ENCODE measurements around the gene CDCP2.

CDCP2 gene

DNA sequence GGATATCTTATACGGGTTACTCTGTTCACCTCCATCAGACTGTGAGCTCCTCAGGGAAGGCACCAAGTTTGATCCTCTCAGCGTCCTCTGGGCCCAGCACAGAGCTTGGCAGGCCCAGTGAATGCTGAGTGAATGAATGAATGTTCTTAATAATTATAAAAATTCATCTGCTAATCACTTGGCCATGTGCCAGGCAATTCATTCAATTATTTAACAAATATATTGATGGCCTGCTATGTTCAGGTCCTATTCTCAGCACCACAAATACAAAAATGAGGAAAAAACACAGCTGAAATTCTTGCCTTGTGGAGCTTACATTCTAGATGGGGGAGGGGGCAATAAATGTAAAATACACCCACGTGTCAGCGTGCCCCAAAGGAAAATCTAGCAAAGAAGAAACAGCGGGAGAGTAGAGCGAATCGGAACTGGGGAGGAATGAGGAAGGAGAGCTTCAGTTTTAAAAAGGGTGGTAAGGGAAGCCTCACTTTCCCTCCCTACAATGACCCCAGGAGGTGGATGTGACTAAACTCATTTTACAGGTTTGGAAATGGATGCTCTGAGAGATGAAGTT is 15.8 kb downstream of the CDCP2 start:
- no peak for DNase-seq (ENCODE audit: low spot score)

DNA sequence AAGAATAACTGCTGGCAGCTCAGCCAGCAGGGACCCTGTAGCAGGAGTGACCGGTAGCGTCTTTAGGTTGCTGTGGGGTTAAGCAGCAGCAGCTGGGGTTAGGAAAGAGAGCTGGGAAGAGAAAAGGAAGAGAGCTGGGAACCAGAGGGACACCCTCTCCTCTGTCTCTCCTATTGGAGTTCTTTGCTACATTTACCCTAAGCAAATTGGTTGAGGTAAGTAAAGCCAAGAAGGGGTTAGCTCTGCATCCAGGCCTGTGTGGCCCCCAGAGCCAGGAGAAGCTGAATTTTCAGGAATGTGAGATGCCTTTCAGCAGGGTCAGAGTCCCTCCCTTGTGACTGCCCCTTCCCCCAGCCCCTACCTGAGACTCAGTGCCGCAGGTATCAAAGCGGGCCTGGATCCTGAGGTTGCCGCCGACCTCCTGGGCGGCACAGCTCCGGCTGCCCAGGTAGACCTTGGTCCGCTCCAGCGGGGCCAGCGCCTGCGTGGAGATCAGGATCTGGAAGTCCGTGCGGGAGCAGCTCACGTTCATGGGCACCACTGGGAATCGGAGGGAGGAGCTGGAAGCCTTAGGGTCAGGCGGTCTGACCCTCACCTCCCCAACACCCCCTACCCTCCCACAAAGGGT is 16.4 kb downstream of the CDCP2 start:
- DNase-seq (ENCODE audit: low spot score) = no peak

DNA sequence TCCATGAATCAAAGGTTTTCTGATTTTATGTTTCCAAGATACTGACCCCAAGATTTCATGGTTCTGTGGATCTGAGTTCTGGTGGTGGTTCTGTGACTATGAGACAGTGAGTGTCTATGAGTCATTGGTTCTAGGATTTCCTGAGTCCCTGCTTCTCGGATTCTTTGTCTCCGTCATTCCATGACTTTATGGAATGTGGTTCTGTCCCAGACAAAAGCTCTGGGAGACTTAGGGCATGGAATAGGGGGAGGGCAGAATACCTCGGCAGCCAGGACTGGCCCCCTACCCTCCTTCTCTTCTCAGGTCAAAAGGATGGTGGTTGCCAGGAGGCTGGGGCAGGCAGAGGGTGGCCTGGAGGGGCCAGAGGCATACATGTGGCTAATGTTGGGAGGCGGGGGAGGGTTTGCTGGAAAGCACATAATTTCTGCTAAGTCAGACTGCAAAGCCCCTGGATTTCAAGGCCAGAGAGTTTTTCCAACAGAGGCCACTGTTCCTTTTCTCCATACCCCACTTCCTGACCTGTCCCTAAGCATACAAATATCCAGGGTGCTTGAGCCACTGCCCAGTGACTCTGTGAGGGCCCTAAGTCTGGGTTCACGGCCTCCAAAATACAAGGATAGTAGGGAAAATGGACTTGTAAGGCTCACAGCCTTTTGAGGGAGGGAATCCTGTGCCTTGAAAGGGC is 17.2 kb downstream of the CDCP2 start:
- DNase-seq (ENCODE audit: low spot score) = no peak

DNA sequence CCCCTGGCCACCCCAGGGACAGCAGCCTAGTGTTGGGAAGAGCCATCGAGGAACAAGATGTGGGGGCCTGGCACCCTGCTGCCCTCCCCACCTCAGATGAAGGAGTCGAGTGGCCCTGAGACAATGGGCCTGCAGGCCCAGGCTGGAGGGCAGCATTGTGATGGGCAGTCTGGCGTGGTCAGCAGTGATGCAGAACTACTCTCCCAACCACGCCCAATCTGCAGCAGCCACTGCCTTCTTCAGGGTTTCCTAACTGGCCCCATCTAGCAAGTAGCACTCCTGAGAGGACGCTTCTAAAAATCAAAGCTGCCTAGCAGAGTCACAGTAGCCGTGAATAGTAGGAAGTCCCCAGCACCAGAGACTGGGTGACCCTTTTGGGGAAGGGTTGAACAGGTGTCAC is 18.5 kb downstream of the CDCP2 start:
- DNase-seq (ENCODE audit: low spot score) = no peak

DNA sequence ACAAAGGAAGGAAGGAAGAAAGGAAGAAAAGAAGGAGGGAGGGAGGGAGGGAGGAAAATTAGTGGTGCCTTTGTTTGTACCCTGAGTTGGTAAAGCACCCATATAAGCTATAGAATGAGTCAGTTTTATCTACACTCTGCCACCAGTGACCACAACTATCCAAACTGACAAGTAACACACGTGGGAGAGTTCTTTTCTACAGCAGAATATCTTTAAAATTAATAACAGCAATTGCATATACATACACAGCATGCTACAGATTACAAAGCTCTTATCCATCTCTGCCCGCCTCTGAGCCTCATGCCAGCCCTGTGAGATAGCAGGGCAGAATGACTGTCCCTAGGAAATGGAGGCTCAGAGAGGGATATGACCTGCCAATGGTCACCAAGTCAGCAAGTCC is 20.3 kb downstream of the CDCP2 start:
- no peak for DNase-seq (ENCODE audit: low spot score)

DNA sequence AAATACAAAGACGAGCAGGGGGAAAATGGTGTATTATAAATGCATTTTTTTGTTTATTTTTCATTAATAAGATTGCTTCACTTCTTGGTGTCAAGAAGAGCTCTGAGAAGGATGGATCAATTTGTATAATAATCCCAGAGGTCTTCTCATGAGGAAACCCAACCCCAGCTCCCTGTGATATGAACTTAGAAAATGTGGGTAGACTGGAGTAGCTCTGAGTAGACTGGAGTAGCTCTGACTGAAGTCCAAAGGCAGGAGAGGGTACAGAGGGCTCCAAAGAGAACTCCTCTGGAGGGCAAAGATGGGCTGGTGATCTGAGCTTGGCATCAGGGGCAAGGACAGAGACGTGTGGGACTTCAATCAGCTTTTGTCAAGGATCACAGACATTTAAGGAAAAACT is 21.4 kb downstream of the CDCP2 start:
- DNase-seq (ENCODE audit: low spot score) = no peak

DNA sequence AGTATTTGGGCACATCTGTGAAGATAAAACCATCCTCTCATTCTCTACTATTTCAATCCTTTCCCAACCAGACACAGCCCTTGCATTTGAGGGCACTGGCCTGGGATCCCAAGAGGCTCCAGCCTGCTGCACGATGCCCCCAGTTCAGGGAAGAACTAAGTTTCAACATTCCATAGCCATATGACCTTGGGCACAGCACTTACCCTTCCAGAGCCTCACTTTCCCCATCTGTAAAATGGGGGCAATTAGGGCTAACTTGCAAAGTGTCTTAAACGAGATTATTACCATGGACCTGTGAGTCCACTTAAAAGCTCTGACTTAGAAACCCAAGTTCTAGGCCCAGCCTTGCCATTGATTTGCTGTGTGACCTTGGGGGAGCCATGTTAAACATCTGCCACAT is 22.9 kb downstream of the CDCP2 start:
- no peak for DNase-seq (ENCODE audit: low spot score)

DNA sequence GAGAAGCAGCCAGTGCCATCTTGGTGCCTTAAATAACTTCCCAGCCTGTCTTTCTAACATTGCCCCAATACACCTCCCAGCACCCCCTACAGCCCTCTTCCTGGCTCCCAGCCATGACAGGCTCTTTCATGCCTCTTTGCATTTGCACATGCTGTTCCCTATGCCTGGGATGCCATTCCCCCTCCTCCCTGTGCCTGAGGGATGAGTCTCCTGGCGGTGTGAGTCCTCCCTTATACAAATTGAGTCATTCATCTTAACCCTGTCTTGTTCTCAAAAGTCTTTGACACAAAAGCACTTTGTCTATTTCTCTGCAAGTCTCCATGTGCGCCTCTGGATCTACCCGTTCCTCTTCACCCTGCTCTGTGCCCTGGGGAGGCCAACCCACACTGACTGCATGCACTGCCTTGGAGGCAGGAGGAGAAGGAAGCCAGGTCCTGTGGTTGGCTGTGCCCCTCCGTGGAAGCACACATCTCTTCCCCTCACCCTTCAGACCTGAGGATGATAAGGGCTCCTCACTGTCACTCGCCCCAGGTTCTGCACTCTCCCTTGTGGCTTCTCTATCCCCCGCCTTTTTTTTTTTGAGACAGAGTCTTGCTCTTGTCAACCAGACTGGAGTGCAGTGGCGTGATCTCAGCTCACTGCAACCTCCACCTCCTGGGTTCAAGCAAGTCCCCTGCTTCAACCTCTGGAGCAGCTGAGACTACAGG is 25.1 kb downstream of the CDCP2 start:
- no peak for DNase-seq (ENCODE audit: low spot score)

DNA sequence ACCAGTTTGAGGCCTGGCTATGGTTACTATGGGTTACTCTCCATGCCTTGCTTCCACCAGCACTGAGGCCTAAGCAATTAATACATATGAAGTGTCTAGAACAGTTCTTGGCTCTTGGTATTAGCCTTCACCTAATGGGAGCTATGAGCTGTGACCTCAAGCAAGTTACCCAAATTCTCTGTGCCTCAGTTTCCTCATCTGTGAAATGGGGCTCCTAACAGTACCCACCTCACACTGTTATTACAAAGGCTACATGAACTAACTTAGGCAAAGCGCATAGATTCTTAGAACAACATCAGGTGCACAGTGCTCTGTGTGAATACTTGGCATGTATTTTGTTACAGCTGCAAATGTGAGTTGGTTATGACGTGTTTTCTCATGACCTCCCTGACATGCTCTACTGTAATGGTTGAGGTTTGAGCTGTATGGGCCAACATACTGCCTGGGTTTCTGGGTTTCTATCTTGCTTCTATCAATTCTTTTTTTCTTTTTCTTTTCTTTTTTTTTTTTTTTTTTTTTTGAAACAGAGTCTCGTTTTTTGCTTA is 26.5 kb downstream of the CDCP2 start:
- DNase-seq (ENCODE audit: low spot score) = no peak

DNA sequence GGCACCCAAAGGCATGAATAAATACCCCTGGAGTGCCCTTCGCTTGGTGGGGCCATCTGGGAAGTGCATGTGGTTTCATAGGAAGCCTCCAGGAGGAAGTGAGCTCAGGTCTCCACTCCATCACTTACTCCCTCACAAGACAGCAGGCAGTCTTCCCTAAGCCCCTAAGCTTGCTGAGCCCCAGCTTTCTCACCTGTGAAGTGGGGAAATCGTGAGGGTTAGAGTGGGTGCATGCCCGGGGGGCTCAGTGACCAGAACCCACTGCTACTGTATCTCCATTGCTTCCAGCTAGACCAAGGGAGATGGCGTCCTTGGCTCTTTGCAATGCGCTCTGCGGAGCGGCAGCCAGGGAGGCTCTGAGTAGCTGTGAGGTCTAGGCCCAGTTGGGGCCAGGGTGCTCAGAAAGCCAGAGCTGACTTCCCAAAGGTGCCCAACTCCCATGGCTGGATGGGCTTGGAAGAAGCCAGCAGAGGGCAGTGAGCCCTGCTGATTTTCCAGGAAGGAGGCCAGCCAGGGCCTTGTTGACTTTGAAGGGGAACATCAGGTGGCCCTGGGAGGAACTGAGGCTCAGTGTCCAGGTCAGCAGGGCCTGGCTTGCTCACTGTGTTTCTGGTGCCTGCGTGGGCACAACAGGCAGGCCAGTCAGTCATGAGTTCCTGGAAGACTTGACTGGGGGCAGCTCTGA is 27.3 kb downstream of the CDCP2 start:
- peak; percentile 50 for DNase-seq (ENCODE audit: low spot score)

DNA sequence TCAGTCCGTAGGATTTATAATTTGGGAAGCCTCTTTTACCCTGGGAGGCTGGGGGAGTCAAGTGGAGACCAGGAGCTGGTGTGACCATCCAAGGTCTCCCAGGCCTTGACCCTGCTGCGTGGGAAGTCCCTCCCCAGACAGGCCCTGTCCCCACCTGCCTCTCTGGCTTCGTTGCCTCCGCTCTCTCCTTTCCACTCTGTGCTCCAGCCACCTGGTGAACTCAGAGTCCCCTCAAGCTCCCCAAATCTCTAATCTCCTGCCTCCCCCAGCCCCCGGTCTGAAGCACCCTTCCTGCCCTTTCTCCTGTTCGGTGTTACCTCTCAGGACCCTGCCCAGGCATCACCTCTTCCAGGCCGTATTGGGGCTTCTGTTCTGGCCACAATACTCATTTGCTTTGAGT is 27.9 kb downstream of the CDCP2 start:
- DNase-seq (ENCODE audit: low spot score) = no peak

DNA sequence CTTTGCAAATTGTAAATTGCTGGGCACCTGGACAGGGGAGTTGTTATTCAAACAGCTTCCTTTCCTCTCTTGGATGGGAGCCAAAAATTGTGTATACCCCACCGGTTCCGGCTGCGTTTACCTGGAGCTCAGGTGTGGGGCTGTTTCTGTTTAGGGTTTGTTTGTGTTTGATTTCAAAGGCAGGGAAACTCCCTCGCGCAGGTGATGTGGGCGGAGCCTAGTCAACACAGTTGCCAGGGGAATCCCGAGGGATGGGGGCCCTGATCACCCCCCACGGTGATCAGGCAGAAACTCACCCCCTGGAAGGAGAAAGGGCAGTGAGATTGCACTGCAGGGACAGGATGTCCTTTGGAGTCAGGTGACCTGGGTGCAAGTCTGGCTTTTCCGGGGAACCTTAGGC is 28.3 kb downstream of the CDCP2 start:
- peak; percentile 36 for DNase-seq (ENCODE audit: low spot score)

DNA sequence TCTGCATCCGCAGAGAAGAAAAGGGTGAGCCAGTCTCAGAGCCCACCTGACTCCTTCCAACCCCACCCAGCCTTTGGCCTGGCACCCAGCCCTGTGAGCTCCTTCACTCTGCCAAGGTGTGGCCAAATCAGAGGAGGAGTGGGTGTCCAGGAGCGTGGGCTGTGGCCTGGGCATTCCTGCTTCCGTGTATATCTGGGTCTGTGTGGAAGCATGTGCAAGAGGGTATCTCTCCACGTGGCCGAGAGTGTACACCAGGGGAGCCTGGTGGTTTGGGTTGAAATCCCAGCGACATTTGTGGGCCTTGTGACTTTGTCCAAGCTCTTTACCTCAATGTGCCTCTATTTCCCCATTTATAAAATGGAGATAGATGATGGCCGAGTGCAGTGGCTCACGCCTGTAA is 29.8 kb downstream of the CDCP2 start:
- no peak for DNase-seq (ENCODE audit: low spot score)

DNA sequence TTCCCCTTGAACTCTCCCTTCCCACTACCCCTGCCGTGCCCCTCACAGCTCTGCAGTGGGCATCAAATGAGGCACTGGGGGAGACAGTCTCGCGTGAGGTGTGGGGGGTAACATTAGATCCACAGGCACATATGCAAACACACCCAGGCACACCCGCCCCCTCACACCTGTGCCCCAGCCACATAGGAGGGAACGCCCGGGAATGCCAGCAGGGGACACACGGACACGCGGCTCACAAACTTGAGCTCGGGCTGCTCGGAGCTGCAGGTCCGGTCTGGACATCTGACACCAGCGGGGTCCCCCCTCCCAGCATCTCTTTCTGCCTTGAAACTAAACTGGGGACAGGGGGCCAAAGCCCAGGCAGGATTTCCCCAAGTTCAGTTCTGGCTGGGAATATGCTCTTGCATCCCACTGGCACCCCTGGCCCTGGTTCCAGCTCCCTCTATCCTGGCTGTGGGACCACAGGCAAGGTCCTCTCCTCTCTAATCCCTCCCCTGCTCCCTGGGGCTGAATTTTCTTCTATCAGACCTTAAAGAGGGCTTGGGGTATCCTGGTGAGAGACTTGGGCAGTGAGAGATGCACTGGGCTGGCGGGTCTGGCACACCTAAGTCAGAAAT is 30.6 kb downstream of the CDCP2 start:
- DNase-seq (ENCODE audit: low spot score) = peak; percentile 57

DNA sequence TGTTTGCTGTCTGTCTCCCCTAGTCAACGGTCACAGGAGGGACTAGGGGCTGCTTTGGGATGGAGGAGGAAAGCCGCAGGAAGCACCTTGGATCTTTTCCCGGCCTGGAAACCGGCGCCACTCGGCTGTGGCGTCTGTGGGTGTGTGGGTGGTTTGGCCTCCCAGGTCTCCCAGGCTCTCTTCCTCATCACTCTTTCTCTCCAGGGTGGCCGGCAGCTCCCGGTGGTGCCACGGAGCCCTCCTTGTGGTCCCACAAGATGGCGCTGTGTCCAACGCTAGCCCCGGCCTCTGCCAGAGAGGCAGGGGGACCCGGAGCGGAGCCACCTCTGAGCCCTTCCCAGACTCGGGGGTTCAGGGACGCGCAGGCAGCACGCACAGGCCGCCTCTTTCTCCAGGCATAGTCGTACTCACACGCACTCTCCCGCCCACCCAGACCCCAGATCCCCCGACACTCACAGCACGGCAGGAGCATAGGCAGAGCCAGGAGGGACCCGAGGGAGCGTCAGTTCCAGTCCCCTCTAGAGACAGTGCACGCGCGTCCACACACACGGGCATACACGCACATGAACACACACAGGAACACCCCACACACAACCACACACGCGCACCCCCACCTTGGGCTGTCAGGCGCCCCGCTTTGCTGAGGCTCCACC is 31.2 kb downstream of the CDCP2 start:
- DNase-seq (ENCODE audit: low spot score) = peak; percentile 89

DNA sequence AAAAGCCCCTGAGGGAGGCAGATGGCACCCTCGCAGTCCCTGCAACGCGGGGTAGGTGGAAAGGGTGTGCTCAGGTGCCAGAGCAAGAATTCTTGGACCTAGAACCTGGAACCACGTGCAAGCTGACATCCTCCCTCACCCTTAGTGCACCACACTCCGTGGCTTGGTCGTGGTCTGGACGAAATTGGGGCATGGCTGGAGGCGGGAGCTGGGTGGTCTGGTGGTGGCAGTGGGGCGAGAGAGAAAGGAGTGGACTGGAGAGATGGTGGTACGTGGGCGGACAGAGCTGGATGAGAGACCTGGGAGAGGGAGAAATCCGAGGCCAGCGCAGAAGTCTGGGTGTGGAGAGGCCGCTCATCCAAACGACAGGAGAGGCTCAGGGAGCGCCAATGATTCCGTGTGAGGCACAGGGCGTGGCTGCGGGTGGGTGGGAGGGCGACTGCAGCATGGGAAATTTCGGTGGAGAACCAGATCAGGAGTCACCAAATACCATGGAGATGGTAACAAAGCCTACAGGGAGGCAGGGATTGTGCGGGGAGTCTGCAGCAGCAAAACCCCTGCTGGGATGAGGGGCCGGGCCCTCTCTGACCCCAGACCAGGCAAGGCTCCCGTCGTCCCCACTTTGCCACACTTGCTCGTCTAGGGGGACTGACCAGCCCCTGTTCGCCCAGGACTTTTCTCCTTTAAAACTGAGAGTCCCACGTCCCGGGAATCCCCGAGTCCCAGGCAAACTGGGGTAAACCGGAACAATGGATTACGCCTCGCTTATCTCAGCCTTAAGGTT is 31.9 kb downstream of the CDCP2 start:
- no peak for DNase-seq (ENCODE audit: low spot score)

DNA sequence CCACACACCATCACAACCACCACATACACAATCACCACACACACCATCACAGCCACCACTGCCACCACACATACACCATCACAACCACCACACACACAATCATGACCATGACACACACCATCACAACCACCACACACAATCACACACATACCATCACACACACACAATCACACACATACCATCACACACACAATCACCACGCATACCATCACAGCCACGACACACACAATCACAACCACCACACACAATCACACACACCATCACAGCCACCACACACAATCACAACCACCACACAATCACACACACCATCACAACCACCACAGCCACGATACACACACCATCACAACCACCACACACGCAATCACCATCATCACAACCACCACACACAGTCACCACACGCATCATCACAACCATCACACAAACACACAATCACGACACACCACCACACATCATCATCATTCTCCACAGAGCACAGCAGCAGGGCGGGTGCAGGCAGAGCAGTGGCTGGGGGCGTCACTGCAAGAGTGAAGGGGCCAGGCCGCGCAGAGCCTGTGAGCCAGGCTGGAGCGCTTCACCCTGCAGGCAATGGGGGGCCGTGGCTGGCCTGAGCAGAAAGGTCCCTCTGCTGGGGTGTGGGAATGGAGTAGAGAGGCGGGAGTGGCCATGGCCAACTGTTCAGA is 32.6 kb downstream of the CDCP2 start:
- no peak for DNase-seq (ENCODE audit: low spot score)

DNA sequence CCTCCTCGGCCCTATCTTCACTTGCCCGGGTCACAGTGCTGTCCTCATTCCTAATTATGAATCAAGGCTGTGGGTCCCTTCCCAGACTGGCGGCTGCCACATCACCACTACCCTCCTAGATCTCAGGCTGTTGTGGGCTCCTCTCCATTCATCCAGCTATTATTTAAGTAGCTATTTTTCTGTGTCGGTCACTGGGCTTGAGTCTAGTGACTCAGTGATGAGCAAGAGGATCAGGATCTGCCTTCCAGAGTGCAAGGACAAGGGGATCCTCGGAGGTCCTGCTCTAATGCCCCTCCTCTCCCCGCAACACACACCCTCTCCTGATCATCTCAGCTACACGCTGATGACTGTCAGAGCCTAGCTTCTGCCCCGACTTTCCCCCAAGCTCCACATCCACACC is 34.1 kb downstream of the CDCP2 start:
- no peak for DNase-seq (ENCODE audit: low spot score)

DNA sequence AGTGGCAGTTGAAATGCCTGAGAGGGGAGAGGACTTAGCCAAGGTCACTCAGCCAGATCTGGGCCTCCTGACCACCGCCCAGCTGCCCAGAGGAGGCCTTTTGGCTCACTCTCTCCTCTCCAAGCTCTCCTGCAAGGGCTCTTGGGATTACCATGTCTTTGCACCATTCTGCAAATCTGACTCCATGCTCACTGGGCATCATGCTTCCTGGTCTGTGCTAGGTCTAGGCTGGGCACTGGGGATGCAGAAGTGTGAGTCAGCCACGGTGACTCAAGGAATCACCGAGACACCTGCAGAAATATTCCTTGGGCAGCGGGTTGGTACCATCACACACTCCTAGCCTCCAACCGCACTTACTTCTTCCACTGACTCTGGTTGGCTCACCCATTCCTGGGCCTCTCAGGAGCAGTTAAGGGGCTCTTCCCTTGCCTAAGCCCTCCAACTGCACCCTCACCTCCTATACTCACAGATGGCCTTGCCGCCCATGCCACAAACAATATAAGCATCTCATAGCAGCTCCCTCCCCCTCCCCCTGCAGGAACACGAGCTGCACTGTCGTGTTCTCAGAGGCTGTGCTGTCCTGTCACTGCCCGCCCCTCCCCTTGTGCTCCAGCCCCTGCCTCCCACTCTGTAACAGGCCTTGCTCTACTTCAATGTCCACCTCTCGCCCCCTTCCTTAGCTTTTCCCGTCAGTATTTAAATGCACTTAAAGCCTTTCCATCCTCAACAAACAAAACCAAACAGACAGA is 34.8 kb downstream of the CDCP2 start:
- no peak for DNase-seq (ENCODE audit: low spot score)
